HuH-7 (cell line): ENCODE results near the gene SF3B4.

Experiments used
- DNase-seq: peaks from one replicate; pipeline ENCODE4 v3.0.0; 2011; ENCODE audit warnings: low spot score

Gene SF3B4

GRCh38 chr1:149933208-149933607 lies 5.6 kb upstream of the SF3B4 start:
- DNase-seq, result no peak

- DNase-seq, result no peak
These were observed 4.9 kb upstream of the SF3B4 start for GRCh38 chr1:149932474-149932873.

GRCh38 chr1:149931212-149931790 lies 3.7 kb upstream of the SF3B4 start:
- no peak for DNase-seq

- no peak for DNase-seq
These were observed 2.3 kb upstream of the SF3B4 start for GRCh38 chr1:149929856-149930255.

- no peak for DNase-seq
These were observed 760 bp upstream of the SF3B4 start for GRCh38 chr1:149928401-149928724.

GRCh38 chr1:149927056-149927562 lies 494 bp downstream of the SF3B4 start:
- no peak for DNase-seq

GRCh38 chr1:149926296-149926695 lies 1.3 kb downstream of the SF3B4 start:
- DNase-seq, result no peak

GRCh38 chr1:149925751-149926150 lies 1.9 kb downstream of the SF3B4 start:
- DNase-seq, result no peak

GRCh38 chr1:149925345-149925744 lies 2.3 kb downstream of the SF3B4 start:
- no peak for DNase-seq

- DNase-seq, result no peak
These were observed 4.0 kb downstream of the SF3B4 start for GRCh38 chr1:149923626-149924025.

- peak; percentile 23 for DNase-seq
These were observed 9.9 kb downstream of the SF3B4 start, which contains the start of gene SV2A for GRCh38 chr1:149917571-149918144. TSS of gene SV2A (minus strand) at chr1:149917844. CDS start at chr1:149913840, 4,004 bp downstream.

- DNase-seq, result no peak
These were observed 10.7 kb downstream of the SF3B4 start for GRCh38 chr1:149916898-149917252.

- DNase-seq, result no peak
These were observed 11.3 kb downstream of the SF3B4 start for GRCh38 chr1:149916193-149916897.

GRCh38 chr1:149915429-149916192 lies 12.0 kb downstream of the SF3B4 start:
- no peak for DNase-seq

GRCh38 chr1:149914545-149914944 lies 13.1 kb downstream of the SF3B4 start:
- DNase-seq, result no peak

- peak; percentile 35 for DNase-seq
These were observed 21.0 kb downstream of the SF3B4 start for GRCh38 chr1:149906570-149907075.

GRCh38 chr1:149903836-149904491 lies 23.6 kb downstream of the SF3B4 start:
- DNase-seq, result no peak

GRCh38 chr1:149899460-149900284 lies 27.9 kb downstream of the SF3B4 start, which contains the start of gene BOLA1:
TSS of gene BOLA1 (plus strand) at chr1:149899568. CDS start at chr1:149900060, 492 bp downstream.
- DNase-seq, result peak; percentile 89

GRCh38 chr1:149896575-149896974 lies 31.0 kb downstream of the SF3B4 start:
- no peak for DNase-seq

- no peak for DNase-seq
These were observed 38.7 kb downstream of the SF3B4 start for GRCh38 chr1:149888999-149889289.
